HepG2 (cell line): Measurements from ENCODE around the gene FBXW5. TPM values are rescaled to one million over a fixed set of nuclear protein-coding genes. Genes with fewer than 3 reads are reported as not detected.

ENCODE experiments used
- ATAC-seq: fragments of 200-7000 bp; cut with Tn5 transposase; 3 replicates; pipeline ENCODE4 v1.9.1; 2020; ENCODE audit warnings: mild to moderate bottlenecking, moderate library complexity
- BruUV-seq: library from RNA; stranded (reverse); fragments of 400-500 nt; replicated peaks from 2 replicates; lab custom pipeline; 2021; lab: Mats Ljungman, UMichigan
- CTCF ChIA-PET: fragments of 300-600 bp; formaldehyde crosslinking; extraction: SDS; loops from one replicate; lab custom pipeline; 2021; ENCODE audit warnings: low total read pairs, inconsistent platforms, low intra/inter-chr PET ratio; lab: Yijun Ruan, JAX
- POLR2A ChIA-PET: fragments of 350-600 bp; sonication (Branson Sonifier 250); formaldehyde crosslinking; loops from one replicate; lab custom pipeline; 2020; ENCODE audit warnings: antibody characterized with exemption, inconsistent platforms; lab: Yijun Ruan, JAX
- DNase-seq: peaks from one replicate; pipeline ENCODE4 v3.0.0-alpha.2; 2015; ENCODE audit warnings: low spot score
- FAIRE-seq: peaks from 3 replicates; lab custom pipeline; 2011; peaks lifted over from hg19 to GRCh38; lab: Jason Lieb, UNC
- H2AFZ ChIP-seq: one replicate; pipeline ENCODE4 v1.6.1; 2011; ENCODE audit warnings: low read length, inconsistent platforms
- H3K27ac ChIP-seq: fragments of 300-600 bp; 3 replicates; pipeline ENCODE4 v1.8.0; 2011; ENCODE audit warnings: mixed run types, mild to moderate bottlenecking, mixed read lengths, low read length, inconsistent platforms; ENCODE audit not compliant: insufficient read depth; ENCODE audit errors: extremely low read length
- H3K27me3 ChIP-seq, 2 experiments: fragments of 200-600 bp in 1 of 2; 2 replicates in 1 of 2; 3 replicates in 1 of 2; pipeline versions ENCODE4 v1.6.0 to v1.8.0; 2011; ENCODE audit warnings: low read length in 2 of 2, mild to moderate bottlenecking in 2 of 2, moderate library complexity in 2 of 2, inconsistent platforms in 1 of 2; ENCODE audit not compliant: insufficient read depth in 2 of 2, control insufficient read depth in 1 of 2
- H3K36me3 ChIP-seq, 2 experiments: fragments of 200-600 bp in 1 of 2; replicated peaks in 1 of 2; 2 replicates in 1 of 2; 3 replicates in 1 of 2; pipeline versions ENCODE4 v1.5.1 to v1.8.0; 2011; ENCODE audit warnings: low read length in 2 of 2, inconsistent platforms in 1 of 2; ENCODE audit not compliant: insufficient read depth in 2 of 2, control insufficient read depth in 1 of 2
- H3K4me1 ChIP-seq: 2 replicates; pipeline ENCODE4 v1.5.1; 2012; ENCODE audit warnings: low read length, inconsistent platforms; ENCODE audit not compliant: insufficient read depth
- H3K4me2 ChIP-seq: 2 replicates; pipeline ENCODE4 v1.6.0; 2011; ENCODE audit warnings: low read depth, low read length, inconsistent platforms
- H3K4me3 ChIP-seq, 3 experiments: fragments of 200-600 bp in 1 of 3; sonication (generic), shearing (Covaris generic) in 1 of 3; replicated peaks in 1 of 3; 2 replicates each; pipeline ENCODE4 v1.5.1; 2011 to 2016; ENCODE audit warnings: low read length in 3 of 3, inconsistent platforms in 2 of 3, low read depth in 2 of 3, mild to moderate bottlenecking in 2 of 3, control low read depth in 1 of 3, mixed read lengths in 1 of 3; ENCODE audit not compliant: insufficient read depth in 1 of 3
- H3K79me2 ChIP-seq: one replicate; pipeline ENCODE4 v1.6.1; 2011; ENCODE audit warnings: low read length, inconsistent platforms; ENCODE audit not compliant: insufficient read depth
- H3K9ac ChIP-seq: 2 replicates; pipeline ENCODE4 v1.6.0; 2011; ENCODE audit warnings: mild to moderate bottlenecking, low read depth, low read length, inconsistent platforms; ENCODE audit not compliant: insufficient read depth
- H3K9me3 ChIP-seq: 2 replicates; pipeline ENCODE4 v1.5.1; 2012; ENCODE audit warnings: mild to moderate bottlenecking, low read length
- H4K20me1 ChIP-seq: 2 replicates; pipeline ENCODE4 v1.6.0; 2011; ENCODE audit warnings: inconsistent platforms, mild to moderate bottlenecking, low read length, moderate library complexity; ENCODE audit not compliant: insufficient read depth
- BCL6 ChIP-seq: IDR thresholded peaks from 2 replicates; pipeline ENCODE4 v1.6.1; 2016; ENCODE audit warnings: missing genetic modification reagents, missing compliant biosample characterization
- BORCS8-MEF2B ChIP-seq: sonication (generic); formaldehyde crosslinking; IDR thresholded peaks from 2 replicates; pipeline ENCODE4 v1.8.0; 2022; ENCODE audit warnings: mild to moderate bottlenecking, missing genetic modification reagents
- DNMT3B ChIP-seq: conservative IDR thresholded peaks from 2 replicates; pipeline ENCODE4 v1.6.1; 2016; ENCODE audit warnings: missing biosample characterization, control low read depth
- GPN1 ChIP-seq: sonication (generic); formaldehyde crosslinking; IDR thresholded peaks from 2 replicates; pipeline ENCODE4 v1.5.1; 2020; ENCODE audit warnings: missing genetic modification reagents, borderline replicate concordance
- KDM2A ChIP-seq: sonication (generic); formaldehyde crosslinking; IDR thresholded peaks from 2 replicates; pipeline ENCODE4 v1.4.0; 2020; ENCODE audit warnings: low read depth, missing genetic modification reagents, borderline replicate concordance
- ZBTB8A ChIP-seq: sonication (generic); formaldehyde crosslinking; IDR thresholded peaks from 2 replicates; pipeline ENCODE4 v1.4.0; 2020; ENCODE audit warnings: mild to moderate bottlenecking, low read depth, missing genetic modification reagents, borderline replicate concordance
- ZC3H13 ChIP-seq: sonication (generic); formaldehyde crosslinking; IDR thresholded peaks from 2 replicates; pipeline ENCODE4 v1.8.1; 2023; ENCODE audit warnings: mild to moderate bottlenecking, missing genetic modification reagents, moderate library complexity
- WGBS: methylation state at CpG from one replicate; pipeline ENCODE4 v1.1.6; 2017; ENCODE audit warnings: low lambda C conversion rate; 5-methylcytosine and 5-hydroxymethylcytosine counted together
- in situ Hi-C: cut with HindIII; loops from 2 replicates; pipeline ENCODE4 v1.10.0; 2017; ENCODE audit warnings: low pct_unique_long_range_greater_than_20kb; ENCODE audit not compliant: extremely low pct_ligation_motif_present
- intact Hi-C: fragments of 100-400 bp; cut with micrococcal nuclease; formaldehyde crosslinking; loops from one replicate; pipeline ENCODE4 v1.10.0; 2022; ENCODE audit not compliant: unreplicated experiment
- polyA plus RNA-seq, 8 experiments: library from polyadenylated mRNA; depleted of rRNA in 3 of 8; stranded (reverse) in 7 of 8; unstranded in 1 of 8; fragments of >200 nt; fragmentation: Illumina TruSeq in 4 of 8; extraction: Trizol in 4 of 8; gene quantifications; 2 replicates each; pipeline versions ENCODE4 v1.2.1 to v1.2.3, GENCODE V29; 2011 to 2016; ENCODE audit warnings: low read depth in 4 of 8, missing spikeins in 1 of 8, mixed read lengths in 1 of 8; ENCODE audit not compliant: insufficient read depth in 1 of 8
- total RNA-seq, 5 experiments: library from RNA; depleted of rRNA; stranded (reverse); fragments of >200 nt; fragmentation: Illumina TruSeq; extraction: Trizol; gene quantifications; 2 replicates each; pipeline ENCODE4 v1.2.3, GENCODE V29; 2016; ENCODE audit warnings: low read depth in 1 of 5
- TF ChIP-seq, protein P1 (sequence below): sonication (generic); formaldehyde crosslinking; IDR thresholded peaks from 2 replicates; pipeline ENCODE4 v1.4.0; 2020; ENCODE audit warnings: missing genetic modification reagents
- TF ChIP-seq, protein P2 (sequence below): sonication (generic); formaldehyde crosslinking; IDR thresholded peaks from 2 replicates; pipeline ENCODE4 v1.4.0; 2020; ENCODE audit warnings: missing genetic modification reagents, mild to moderate bottlenecking, borderline replicate concordance

The FBXW5 gene
- total and polyA plus RNA-seq, 2 of the 13 experiments (the other 11 are each of a cell fraction or from before 2014, with no cell fraction given): 52.0 to 60.4 TPM

DNA sequence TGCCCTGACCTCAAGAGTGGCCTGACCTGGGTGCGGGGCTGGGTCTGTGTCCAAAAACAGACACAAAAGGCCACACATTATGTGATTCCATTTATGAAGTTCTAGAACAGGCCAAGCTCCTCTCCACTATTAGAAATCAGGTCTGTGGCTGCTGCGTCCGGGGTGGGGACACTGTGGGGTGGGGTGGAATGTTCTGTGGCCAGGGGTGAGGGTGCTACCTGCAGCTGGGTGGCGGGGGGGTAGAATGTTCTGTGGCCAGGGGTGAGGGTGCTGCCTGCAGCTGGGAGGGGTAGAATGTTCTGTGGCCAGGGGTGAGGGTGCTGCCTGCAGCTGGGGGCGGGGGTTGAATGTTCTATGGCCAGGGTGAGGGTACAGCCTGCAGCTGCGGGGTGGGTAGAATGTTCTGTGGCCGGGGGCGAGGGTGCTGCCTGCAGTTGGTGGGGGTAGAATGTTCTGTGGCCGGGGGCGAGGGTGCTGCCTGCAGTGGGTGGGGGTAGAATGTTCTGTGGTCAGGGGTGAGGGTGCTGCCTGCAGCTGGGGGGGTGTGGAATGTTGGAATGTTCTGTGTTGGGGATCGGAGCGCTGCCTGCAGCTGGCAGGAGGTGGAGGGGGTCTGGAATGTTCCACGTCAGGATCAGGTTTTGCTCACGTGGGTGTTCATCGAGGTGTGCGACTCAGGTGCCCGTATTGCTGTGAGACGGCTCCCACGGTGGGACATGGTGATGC is 15.8 kb upstream of the FBXW5 start:
- FAIRE-seq (no peak), ATAC-seq (no peak), DNase-seq (no peak)
- Histone ChIP-seq H3K27me3 (peaks cover 15 to 42% of the 10 kb centered on the region in 2 experiments), H3K27ac (no peak overlapping the region), H4K20me1 (no peaks in the 10 kb centered on the region), H3K4me3 (no peak overlapping the region), H3K4me1 (peaks cover 6% of the 10 kb centered on the region), H3K4me2 (no peak overlapping the region), H3K9me3 (no peaks in the 10 kb centered on the region), H3K36me3 (no peaks in the 10 kb centered on the region), H3K79me2 (no peaks in the 10 kb centered on the region), H2AFZ (no peak overlapping the region), H3K9ac (no peak overlapping the region)
- POLR2A ChIA-PET: interaction anchor here (0.6 kb wide), 1 partner anchor 15 kb away, joined by 4 read pairs; the partner anchor contains the start of genes C8G and FBXW5
- 38% methylated on average over 18 of the region's 19 CpGs for WGBS
- CTCF ChIA-PET: no interaction called here
- TF ChIP-seq ZC3H13 (no peak), BCL6 (CRISPR knock-in tag) (no peak), KDM2A (CRISPR knock-in tag) (no peak), ZBTB8A (CRISPR knock-in tag) (no peak), BORCS8-MEF2B (no peak), DNMT3B (CRISPR knock-in tag) (no peak), GPN1 (CRISPR knock-in tag) (no peak)
- TF ChIP-seq, protein P1, sequence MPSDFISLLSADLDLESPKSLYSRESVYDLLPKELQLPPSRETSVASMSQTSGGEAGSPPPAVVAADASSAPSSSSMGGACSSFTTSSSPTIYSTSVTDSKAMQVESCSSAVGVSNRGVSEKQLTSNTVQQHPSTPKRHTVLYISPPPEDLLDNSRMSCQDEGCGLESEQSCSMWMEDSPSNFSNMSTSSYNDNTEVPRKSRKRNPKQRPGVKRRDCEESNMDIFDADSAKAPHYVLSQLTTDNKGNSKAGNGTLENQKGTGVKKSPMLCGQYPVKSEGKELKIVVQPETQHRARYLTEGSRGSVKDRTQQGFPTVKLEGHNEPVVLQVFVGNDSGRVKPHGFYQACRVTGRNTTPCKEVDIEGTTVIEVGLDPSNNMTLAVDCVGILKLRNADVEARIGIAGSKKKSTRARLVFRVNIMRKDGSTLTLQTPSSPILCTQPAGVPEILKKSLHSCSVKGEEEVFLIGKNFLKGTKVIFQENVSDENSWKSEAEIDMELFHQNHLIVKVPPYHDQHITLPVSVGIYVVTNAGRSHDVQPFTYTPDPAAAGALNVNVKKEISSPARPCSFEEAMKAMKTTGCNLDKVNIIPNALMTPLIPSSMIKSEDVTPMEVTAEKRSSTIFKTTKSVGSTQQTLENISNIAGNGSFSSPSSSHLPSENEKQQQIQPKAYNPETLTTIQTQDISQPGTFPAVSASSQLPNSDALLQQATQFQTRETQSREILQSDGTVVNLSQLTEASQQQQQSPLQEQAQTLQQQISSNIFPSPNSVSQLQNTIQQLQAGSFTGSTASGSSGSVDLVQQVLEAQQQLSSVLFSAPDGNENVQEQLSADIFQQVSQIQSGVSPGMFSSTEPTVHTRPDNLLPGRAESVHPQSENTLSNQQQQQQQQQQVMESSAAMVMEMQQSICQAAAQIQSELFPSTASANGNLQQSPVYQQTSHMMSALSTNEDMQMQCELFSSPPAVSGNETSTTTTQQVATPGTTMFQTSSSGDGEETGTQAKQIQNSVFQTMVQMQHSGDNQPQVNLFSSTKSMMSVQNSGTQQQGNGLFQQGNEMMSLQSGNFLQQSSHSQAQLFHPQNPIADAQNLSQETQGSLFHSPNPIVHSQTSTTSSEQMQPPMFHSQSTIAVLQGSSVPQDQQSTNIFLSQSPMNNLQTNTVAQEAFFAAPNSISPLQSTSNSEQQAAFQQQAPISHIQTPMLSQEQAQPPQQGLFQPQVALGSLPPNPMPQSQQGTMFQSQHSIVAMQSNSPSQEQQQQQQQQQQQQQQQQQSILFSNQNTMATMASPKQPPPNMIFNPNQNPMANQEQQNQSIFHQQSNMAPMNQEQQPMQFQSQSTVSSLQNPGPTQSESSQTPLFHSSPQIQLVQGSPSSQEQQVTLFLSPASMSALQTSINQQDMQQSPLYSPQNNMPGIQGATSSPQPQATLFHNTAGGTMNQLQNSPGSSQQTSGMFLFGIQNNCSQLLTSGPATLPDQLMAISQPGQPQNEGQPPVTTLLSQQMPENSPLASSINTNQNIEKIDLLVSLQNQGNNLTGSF: no peak
- TF ChIP-seq, protein P2, sequence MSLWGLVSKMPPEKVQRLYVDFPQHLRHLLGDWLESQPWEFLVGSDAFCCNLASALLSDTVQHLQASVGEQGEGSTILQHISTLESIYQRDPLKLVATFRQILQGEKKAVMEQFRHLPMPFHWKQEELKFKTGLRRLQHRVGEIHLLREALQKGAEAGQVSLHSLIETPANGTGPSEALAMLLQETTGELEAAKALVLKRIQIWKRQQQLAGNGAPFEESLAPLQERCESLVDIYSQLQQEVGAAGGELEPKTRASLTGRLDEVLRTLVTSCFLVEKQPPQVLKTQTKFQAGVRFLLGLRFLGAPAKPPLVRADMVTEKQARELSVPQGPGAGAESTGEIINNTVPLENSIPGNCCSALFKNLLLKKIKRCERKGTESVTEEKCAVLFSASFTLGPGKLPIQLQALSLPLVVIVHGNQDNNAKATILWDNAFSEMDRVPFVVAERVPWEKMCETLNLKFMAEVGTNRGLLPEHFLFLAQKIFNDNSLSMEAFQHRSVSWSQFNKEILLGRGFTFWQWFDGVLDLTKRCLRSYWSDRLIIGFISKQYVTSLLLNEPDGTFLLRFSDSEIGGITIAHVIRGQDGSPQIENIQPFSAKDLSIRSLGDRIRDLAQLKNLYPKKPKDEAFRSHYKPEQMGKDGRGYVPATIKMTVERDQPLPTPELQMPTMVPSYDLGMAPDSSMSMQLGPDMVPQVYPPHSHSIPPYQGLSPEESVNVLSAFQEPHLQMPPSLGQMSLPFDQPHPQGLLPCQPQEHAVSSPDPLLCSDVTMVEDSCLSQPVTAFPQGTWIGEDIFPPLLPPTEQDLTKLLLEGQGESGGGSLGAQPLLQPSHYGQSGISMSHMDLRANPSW (CRISPR knock-in tag): no peak
- intact Hi-C loops (no loop called here), in situ Hi-C loops (no loop called here)
- no TSS peak for BruUV-seq
